HEK293 (cell line): Measurements from ENCODE around the gene PRELID3B.

Experiments used
- KLF16 ChIP-seq: fragments of 450-650 bp; formaldehyde crosslinking; IDR thresholded peaks from 2 replicates; pipeline ENCODE4 v1.5.1; 2017; ENCODE audit warnings: missing biosample characterization, missing genetic modification characterization
- TCF7L2 ChIP-seq: IDR thresholded peaks from 2 replicates; pipeline ENCODE4 v1.6.1; 2011; ENCODE audit warnings: low read depth, mild to moderate bottlenecking, inconsistent platforms, low read length, moderate library complexity, borderline replicate concordance
- ZNF501 ChIP-seq: fragments of 450-650 bp; formaldehyde crosslinking; IDR thresholded peaks from 2 replicates; pipeline ENCODE4 v1.5.1; 2016; ENCODE audit warnings: missing biosample characterization, missing genetic modification characterization
- ZNF664 ChIP-seq: fragments of 450-650 bp; formaldehyde crosslinking; IDR thresholded peaks from 2 replicates; pipeline ENCODE4 v1.5.1; 2016; ENCODE audit warnings: missing biosample characterization, missing genetic modification characterization
- TF ChIP-seq, protein P1 (sequence below): fragments of 450-650 bp; formaldehyde crosslinking; IDR thresholded peaks from 2 replicates; pipeline ENCODE4 v1.5.1; 2016; ENCODE audit warnings: missing biosample characterization, missing genetic modification characterization
- TF ChIP-seq, protein P2 (sequence below): fragments of 450-650 bp; formaldehyde crosslinking; IDR thresholded peaks from 2 replicates; pipeline ENCODE4 v1.5.1; 2016; ENCODE audit warnings: missing biosample characterization, missing genetic modification characterization

DNA sequence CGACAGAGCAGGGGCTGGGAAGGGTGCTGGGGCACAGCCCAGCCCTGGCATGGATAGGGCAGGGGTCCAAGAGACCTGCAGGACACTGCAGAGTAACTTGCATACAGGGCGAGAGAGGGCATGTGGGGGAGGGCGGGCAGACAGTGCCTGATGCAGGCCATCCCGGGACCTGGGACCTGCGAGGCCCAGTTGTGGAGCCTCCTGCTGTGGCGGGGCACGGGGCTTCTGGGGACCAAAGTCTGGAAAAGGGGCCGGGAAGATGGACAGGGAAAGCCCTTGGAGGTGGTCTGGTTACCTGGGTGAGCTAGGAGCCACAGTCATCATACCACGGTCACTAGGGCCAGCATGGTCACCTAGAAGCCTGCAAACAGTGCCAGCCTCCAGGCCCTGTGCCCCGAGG is 23.8 kb downstream of the PRELID3B start:
- TF ChIP-seq, protein P1, sequence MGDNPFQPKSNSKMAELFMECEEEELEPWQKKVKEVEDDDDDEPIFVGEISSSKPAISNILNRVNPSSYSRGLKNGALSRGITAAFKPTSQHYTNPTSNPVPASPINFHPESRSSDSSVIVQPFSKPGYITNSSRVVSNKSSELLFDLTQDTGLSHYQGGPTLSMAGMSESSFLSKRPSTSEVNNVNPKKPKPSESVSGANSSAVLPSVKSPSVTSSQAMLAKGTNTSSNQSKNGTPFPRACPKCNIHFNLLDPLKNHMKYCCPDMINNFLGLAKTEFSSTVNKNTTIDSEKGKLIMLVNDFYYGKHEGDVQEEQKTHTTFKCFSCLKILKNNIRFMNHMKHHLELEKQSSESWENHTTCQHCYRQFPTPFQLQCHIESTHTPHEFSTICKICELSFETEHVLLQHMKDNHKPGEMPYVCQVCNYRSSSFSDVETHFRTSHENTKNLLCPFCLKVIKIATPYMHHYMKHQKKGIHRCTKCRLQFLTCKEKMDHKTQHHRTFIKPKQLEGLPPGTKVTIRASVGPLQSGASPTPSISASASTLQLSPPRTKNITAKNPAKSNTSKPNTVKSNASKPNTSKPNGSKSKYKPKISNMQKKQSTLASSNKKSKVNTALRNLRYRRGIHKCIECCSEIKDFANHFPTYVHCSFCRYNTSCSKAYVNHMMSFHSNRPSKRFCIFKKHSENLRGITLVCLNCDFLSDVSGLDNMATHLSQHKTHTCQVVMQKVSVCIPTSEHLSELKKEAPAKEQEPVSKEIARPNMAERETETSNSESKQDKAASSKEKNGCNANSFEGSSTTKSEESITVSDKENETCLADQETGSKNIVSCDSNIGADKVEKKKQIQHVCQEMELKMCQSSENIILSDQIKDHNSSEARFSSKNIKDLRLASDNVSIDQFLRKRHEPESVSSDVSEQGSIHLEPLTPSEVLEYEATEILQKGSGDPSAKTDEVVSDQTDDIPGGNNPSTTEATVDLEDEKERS (tag by site-specific recombination): no peak
- TF ChIP-seq, protein P2, sequence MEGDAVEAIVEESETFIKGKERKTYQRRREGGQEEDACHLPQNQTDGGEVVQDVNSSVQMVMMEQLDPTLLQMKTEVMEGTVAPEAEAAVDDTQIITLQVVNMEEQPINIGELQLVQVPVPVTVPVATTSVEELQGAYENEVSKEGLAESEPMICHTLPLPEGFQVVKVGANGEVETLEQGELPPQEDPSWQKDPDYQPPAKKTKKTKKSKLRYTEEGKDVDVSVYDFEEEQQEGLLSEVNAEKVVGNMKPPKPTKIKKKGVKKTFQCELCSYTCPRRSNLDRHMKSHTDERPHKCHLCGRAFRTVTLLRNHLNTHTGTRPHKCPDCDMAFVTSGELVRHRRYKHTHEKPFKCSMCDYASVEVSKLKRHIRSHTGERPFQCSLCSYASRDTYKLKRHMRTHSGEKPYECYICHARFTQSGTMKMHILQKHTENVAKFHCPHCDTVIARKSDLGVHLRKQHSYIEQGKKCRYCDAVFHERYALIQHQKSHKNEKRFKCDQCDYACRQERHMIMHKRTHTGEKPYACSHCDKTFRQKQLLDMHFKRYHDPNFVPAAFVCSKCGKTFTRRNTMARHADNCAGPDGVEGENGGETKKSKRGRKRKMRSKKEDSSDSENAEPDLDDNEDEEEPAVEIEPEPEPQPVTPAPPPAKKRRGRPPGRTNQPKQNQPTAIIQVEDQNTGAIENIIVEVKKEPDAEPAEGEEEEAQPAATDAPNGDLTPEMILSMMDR (tag by site-specific recombination): no peak
- no peak for TF ChIP-seq ZNF664 (tag by site-specific recombination)
- TF ChIP-seq KLF16 (tag by site-specific recombination): no peak
- no peak for TF ChIP-seq ZNF501 (tag by site-specific recombination)
- no peak for TF ChIP-seq TCF7L2
